Activated CD4-positive, alpha-beta T cell treated with anti-CD3 and anti-CD28 coated beads, Interleukin-2, amount 10 ng/mL, durations not matched to agents 7 days and 5 days (primary cell): Measurements from ENCODE around the gene KRT76. TPM values are rescaled to one million over a fixed set of nuclear protein-coding genes. Genes with fewer than 3 reads are reported as not detected.
"Not testable (repeated sequence)": the region's sequence is repeated elsewhere in the genome, so short reads cannot be mapped to it uniquely, and the experiment has no call there.

Source experiments
- CTCF ChIA-PET: fragments of 350-600 bp; sonication (Branson Sonifier 250); formaldehyde crosslinking; loops from one replicate; lab custom pipeline; 2021; ENCODE audit warnings: antibody characterized with exemption; lab: Charles Lee
- POLR2A ChIA-PET: fragments of 350-600 bp; sonication (Branson Sonifier 250); formaldehyde crosslinking; loops from one replicate; lab custom pipeline; 2021; ENCODE audit warnings: antibody characterized with exemption; lab: Charles Lee
- DNase-seq: peaks from one replicate; pipeline ENCODE4 v3.0.0-alpha.2; 2020
- H3K27ac Mint-ChIP-seq: one replicate; pipeline ENCODE4 v1.8.0; 2021; ENCODE audit warnings: mild to moderate bottlenecking, moderate library complexity, mixed read lengths
- H3K27me3 Mint-ChIP-seq: one replicate; pipeline ENCODE4 v1.8.0; 2021; ENCODE audit warnings: mixed read lengths
- H3K36me3 Mint-ChIP-seq: one replicate; pipeline ENCODE4 v1.8.0; 2021; ENCODE audit warnings: low read depth, mixed read lengths
- H3K4me1 Mint-ChIP-seq: one replicate; pipeline ENCODE4 v1.8.0; 2021; ENCODE audit warnings: mixed read lengths
- H3K4me3 Mint-ChIP-seq: one replicate; pipeline ENCODE4 v1.8.0; 2021; ENCODE audit warnings: mild to moderate bottlenecking, moderate library complexity, mixed read lengths
- H3K9me3 Mint-ChIP-seq: one replicate; pipeline ENCODE4 v1.8.0; 2021; ENCODE audit warnings: mixed read lengths
- total RNA-seq, 2 experiments: library from RNA; stranded (reverse); gene quantifications; one replicate each; pipeline ENCODE4 v1.2.3, GENCODE V29; 2021

KRT76 gene
- total RNA-seq, 2 experiments from 2014 or later, result not detected

DNA sequence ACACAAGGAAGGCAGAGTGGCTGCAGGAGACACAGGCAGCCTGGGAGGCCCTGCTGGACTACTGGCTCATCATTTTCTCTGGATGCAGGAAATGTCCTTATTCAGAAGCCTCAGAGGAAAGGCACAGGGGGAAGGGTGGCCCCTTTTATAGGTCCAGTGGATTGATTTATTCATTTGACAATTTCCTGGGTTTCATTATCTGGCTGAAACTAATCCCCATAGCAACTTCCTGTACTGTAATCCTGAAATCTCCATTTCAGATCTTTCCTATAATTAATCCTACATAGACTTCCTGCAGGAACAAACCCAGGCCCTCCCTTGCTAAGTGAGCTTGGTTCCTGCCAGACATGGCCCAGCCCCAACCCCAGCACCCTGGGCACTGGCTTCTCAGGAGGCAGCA is 23.0 kb downstream of the KRT76 start:
- no peak overlapping the region for H3K4me3 Mint-ChIP-seq
- no peaks in the 10 kb centered on the region for H3K4me1 Mint-ChIP-seq
- H3K36me3 Mint-ChIP-seq, result no peaks in the 10 kb centered on the region
- peaks cover 14% of the 10 kb centered on the region for H3K27me3 Mint-ChIP-seq
- ChIA-PET POLR2A (no interaction called here), CTCF (no interaction called here)
- DNase-seq, result no peak
- H3K27ac Mint-ChIP-seq, result no peak overlapping the region
- H3K9me3 Mint-ChIP-seq, result peaks cover 3% of the 10 kb centered on the region

DNA sequence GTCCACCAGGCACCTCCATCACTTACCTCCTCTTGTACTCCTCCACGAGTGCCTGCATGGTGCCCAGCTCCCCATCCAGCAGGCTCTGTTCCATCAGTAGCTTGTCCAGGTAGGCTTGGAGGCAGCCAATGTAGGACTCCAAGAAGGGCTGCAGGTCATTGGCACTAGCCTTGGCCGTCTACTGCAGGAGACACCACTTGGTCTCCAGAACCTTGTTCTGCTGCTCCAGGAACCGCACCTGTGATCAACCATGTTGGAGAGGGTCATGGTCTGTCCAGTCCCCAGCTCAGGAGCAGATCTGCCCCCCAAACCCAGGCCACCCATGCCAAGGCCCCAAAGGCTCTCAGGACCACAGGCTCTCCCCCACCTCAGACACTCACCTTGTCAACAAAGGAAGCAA is 23.9 kb downstream of the KRT76 start:
- ChIA-PET POLR2A (no interaction called here), CTCF (no interaction called here)
- Mint-ChIP-seq H3K9me3 (no peaks in the 10 kb centered on the region), H3K4me3 (no peak overlapping the region), H3K4me1 (peaks cover 5% of the 10 kb centered on the region), H3K27ac (no peak overlapping the region), H3K36me3 (no peaks in the 10 kb centered on the region), H3K27me3 (peaks cover 14% of the 10 kb centered on the region)
- no peak for DNase-seq

DNA sequence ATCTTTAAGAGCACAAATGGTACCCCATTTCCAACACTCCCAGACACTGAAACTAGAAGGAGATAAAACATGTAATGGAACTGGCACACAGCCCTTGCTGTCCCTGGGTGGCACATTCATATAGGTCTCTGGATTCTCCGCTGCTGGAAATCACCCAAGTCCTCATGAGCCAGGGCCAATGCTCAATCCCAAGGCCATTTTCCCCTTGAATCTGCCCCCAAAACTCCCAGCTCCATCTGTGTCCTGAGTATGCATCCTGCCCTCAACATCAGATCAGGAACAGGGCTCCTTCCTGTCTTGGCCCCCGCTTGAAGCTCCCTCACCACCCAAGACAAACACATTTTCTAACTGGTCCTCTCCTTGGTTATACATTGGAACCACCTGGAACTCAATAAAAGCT is 24.6 kb downstream of the KRT76 start:
- ChIA-PET POLR2A (no interaction called here), CTCF (no interaction called here)
- Mint-ChIP-seq H3K27me3 (peaks cover 14% of the 10 kb centered on the region), H3K27ac (no peak overlapping the region), H3K4me1 (peaks cover 5% of the 10 kb centered on the region), H3K4me3 (no peak overlapping the region), H3K36me3 (no peaks in the 10 kb centered on the region), H3K9me3 (no peaks in the 10 kb centered on the region)
- no peak for DNase-seq

- Mint-ChIP-seq H3K27me3 (peaks cover 14% of the 10 kb centered on the region), H3K27ac (no peak overlapping the region), H3K4me3 (no peak overlapping the region), H3K4me1 (peaks cover 5% of the 10 kb centered on the region), H3K9me3 (no peaks in the 10 kb centered on the region), H3K36me3 (no peaks in the 10 kb centered on the region)
- DNase-seq, result no peak
- ChIA-PET POLR2A (no interaction called here), CTCF (no interaction called here)
These were observed 25.4 kb downstream of the KRT76 start for GRCh38 chr12:52751795-52752194.

DNA sequence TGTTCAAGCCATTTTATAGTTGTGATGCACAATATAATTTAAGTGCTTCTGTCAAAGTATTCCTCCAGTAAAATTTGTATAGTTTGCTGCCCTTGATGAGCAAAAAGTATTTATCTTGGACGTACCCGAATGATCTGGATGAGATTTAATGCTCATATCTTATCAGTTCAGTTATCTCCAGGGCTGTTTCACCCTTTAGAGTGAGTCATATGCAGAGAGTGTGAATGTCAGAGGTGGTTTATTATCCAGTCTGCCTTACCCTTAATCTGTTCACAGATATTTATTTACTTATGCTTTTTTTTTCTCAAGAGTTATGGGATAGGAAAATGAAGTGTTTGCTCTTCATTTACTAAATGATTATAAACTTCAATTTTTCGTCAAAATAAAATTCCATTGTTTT is 26.6 kb downstream of the KRT76 start:
- CTCF ChIA-PET, H3K4me1 Mint-ChIP-seq, DNase-seq, H3K9me3 Mint-ChIP-seq, H3K36me3 Mint-ChIP-seq, H3K27ac Mint-ChIP-seq, POLR2A ChIA-PET, H3K4me3 Mint-ChIP-seq: not testable (repeated sequence)
- H3K27me3 Mint-ChIP-seq, result peaks cover 14% of the 10 kb centered on the region

DNA sequence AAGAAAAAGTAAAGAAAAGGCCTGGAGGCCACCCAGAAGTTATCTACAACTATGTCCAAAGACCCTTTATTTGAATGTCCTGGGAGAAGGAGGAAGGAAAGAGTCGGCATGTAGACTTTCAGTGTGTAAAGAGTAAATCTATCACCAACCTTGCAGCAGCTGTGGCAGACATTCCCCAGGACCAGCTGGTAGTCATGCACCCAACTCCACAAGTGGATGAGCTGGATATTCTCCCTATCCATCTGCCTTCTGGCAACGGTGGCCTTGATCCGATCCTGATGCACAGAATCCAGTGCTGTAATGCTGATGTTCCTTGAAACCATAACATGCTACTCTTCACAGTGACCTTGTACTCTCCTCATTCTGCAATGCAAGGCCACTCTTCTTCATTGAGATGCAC is 27.3 kb downstream of the KRT76 start:
- peaks cover 5% of the 10 kb centered on the region for H3K4me1 Mint-ChIP-seq
- ChIA-PET CTCF (no interaction called here), POLR2A (interaction anchor here (0.6 kb wide), 1 partner anchor 64 kb away, joined by 5 read pairs; the partner anchor contains the start of gene KRT4)
- H3K36me3 Mint-ChIP-seq, result no peaks in the 10 kb centered on the region
- H3K27ac Mint-ChIP-seq, result no peak overlapping the region
- H3K27me3 Mint-ChIP-seq, result peaks cover 14% of the 10 kb centered on the region
- H3K9me3 Mint-ChIP-seq, result no peaks in the 10 kb centered on the region
- no peak overlapping the region for H3K4me3 Mint-ChIP-seq
- DNase-seq, result no peak

DNA sequence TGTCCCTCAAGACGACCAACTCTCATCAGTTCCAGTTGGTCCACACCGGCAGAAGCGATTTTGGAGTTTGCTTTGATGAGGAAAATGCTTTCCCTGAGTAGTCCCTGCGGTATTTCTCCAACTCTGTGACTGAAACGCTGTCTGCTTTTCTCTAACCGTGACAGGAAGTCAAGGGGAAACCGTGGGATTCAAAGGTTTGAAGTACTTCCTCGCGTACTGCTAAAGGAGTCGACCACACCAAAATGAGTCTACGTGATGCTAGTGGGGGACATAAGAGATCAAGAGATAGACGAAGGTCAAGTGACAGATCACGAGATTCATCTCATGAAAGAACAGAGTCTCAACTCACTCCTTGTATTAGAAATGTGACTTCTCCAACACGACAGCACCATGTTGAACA is 28.6 kb downstream of the KRT76 start:
- H3K9me3 Mint-ChIP-seq, result no peaks in the 10 kb centered on the region
- H3K27me3 Mint-ChIP-seq, result peaks cover 14% of the 10 kb centered on the region
- no peak for DNase-seq
- H3K4me1 Mint-ChIP-seq, result peaks cover 5% of the 10 kb centered on the region
- ChIA-PET CTCF (no interaction called here), POLR2A (no interaction called here)
- no peak overlapping the region for H3K27ac Mint-ChIP-seq
- H3K36me3 Mint-ChIP-seq, result no peaks in the 10 kb centered on the region
- no peak overlapping the region for H3K4me3 Mint-ChIP-seq

GRCh38 chr12:52745554-52745953 is 31.6 kb downstream of the KRT76 start:
- Mint-ChIP-seq H3K4me1 (peaks cover 5% of the 10 kb centered on the region), H3K9me3 (no peaks in the 10 kb centered on the region), H3K27ac (no peak overlapping the region), H3K4me3 (no peak overlapping the region), H3K36me3 (no peaks in the 10 kb centered on the region), H3K27me3 (peaks cover 11% of the 10 kb centered on the region)
- no peak for DNase-seq
- ChIA-PET POLR2A (no interaction called here), CTCF (interaction anchor here (0.6 to 0.8 kb wide), 2 partner anchors 14 to 350 kb away, joined by 3 to 5 read pairs; no protein-coding TSS in a partner anchor)

- H3K4me3 Mint-ChIP-seq, result no peak overlapping the region
- H3K4me1 Mint-ChIP-seq, result peaks cover 5% of the 10 kb centered on the region
- CTCF ChIA-PET, result no interaction called here
- DNase-seq, result no peak
- H3K27ac Mint-ChIP-seq, result no peak overlapping the region
- POLR2A ChIA-PET, result no interaction called here
- H3K9me3 Mint-ChIP-seq, result no peaks in the 10 kb centered on the region
- H3K27me3 Mint-ChIP-seq, result peaks cover 11% of the 10 kb centered on the region
- H3K36me3 Mint-ChIP-seq, result no peaks in the 10 kb centered on the region
These were observed 32.5 kb downstream of the KRT76 start for GRCh38 chr12:52744493-52745156.

DNA sequence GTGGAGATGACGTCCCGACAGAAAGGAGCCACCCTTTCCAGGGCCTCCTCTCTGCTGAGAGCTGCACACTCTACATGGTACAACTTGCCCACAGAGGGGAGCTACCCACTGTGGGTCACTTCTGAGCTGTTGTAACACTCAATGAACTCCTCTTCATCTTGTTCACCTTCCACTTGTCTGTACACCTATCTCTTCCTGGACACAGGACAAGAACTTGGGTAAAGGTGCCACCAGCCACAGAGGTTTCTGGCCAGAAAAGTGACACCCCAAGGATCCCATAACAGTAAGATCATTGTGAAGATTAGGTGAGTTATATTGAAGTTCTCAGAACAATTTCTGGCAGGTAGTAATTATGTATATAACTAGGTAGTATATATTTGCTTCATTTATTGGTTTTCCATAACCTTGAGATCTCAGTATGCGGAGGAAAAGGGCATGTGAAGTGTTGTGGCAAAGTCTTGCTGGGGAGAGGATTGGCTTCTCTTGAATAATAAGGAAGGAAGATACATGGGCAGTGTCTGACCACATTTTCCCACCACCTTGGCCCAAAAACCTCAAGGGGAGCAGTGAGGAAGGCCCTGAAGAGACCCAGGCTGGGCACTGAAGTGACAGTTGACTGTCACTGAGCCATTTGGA is 34.2 kb downstream of the KRT76 start:
- H3K4me1 Mint-ChIP-seq, result no peaks in the 10 kb centered on the region
- no peak overlapping the region for H3K4me3 Mint-ChIP-seq
- peaks cover 4% of the 10 kb centered on the region for H3K27me3 Mint-ChIP-seq
- ChIA-PET CTCF (no interaction called here), POLR2A (no interaction called here)
- DNase-seq, result no peak
- H3K27ac Mint-ChIP-seq, result no peak overlapping the region
- no peaks in the 10 kb centered on the region for H3K9me3 Mint-ChIP-seq
- no peaks in the 10 kb centered on the region for H3K36me3 Mint-ChIP-seq

DNA sequence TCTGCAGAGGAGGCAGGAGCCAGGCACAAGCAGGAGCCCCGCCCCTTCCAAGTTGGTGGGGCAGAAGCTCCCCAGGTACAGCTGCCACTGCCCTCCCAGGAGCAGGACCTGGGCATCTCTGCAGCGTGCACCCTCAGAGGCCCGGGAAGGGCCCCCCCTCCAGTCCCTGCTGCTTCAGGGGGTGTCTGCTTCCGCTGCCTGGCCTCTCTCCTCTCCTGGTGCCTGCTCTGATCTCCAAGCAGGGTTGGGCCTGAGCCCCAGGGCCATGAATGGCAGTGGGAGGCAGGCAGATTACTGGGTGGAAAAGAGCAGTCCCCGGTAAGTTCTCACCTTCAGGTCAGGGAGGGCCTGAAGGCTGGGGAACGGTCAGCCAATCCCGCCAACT is 35.0 kb downstream of the KRT76 start:
- ChIA-PET POLR2A (no interaction called here), CTCF (no interaction called here)
- Mint-ChIP-seq H3K4me1 (no peaks in the 10 kb centered on the region), H3K27ac (no peak overlapping the region), H3K9me3 (no peaks in the 10 kb centered on the region), H3K36me3 (no peaks in the 10 kb centered on the region), H3K27me3 (peaks cover 4% of the 10 kb centered on the region), H3K4me3 (no peak overlapping the region)
- DNase-seq, result no peak

DNA sequence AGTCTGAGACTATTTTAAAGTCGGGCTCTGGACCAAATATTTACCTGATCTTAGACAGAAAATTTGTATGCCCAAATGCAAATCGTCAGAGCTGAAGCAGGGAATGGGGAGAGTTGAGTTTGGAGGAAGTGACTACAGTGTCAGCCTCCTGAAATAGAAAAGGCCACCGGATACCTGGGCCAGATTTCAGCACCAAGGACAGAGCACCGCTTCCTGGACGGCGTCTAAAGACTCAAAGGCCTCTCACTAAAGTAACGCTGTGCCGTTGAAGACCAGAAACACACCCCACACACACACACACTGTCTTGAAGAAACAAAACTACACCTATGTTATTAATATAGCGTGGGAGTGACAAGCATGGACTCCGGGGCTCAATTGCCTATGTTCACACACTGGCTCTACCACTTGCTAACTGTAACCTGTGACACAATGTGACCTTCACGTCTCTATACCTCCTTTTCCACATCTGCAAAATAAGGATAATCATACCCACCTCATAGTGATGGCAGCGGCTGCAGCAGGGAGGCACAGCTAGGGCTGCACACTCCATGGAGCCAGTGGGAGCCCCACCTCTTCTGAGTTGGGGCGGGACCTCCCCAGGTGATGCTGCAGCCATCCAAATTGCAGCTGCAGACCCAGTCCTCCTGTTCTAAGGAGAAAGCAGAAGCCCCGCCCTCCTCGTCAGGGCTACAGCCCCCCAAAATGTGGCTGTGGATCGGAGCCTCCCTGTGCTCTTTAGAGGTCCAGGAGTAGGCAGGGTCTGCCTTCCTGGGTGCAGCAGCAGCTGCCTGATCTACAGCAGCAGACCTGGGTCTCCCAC is 35.6 kb downstream of the KRT76 start:
- Mint-ChIP-seq H3K4me1 (no peaks in the 10 kb centered on the region), H3K9me3 (no peaks in the 10 kb centered on the region), H3K36me3 (no peaks in the 10 kb centered on the region), H3K27me3 (peaks cover 4% of the 10 kb centered on the region), H3K27ac (no peak overlapping the region), H3K4me3 (no peak overlapping the region)
- ChIA-PET CTCF (no interaction called here), POLR2A (no interaction called here)
- peak; percentile 80 for DNase-seq

- peaks cover 4% of the 10 kb centered on the region for H3K27me3 Mint-ChIP-seq
- no peak for DNase-seq
- H3K36me3 Mint-ChIP-seq, result no peaks in the 10 kb centered on the region
- no peak overlapping the region for H3K27ac Mint-ChIP-seq
- ChIA-PET CTCF (no interaction called here), POLR2A (no interaction called here)
- H3K4me3 Mint-ChIP-seq, result no peak overlapping the region
- no peaks in the 10 kb centered on the region for H3K9me3 Mint-ChIP-seq
- H3K4me1 Mint-ChIP-seq, result no peaks in the 10 kb centered on the region
These were observed 36.6 kb downstream of the KRT76 start for GRCh38 chr12:52740584-52740983.
